Aorta (tissue), 5 donors: ENCODE measurements around the gene INF2. TPM values are rescaled to one million over a fixed set of nuclear protein-coding genes. Genes with fewer than 3 reads are reported as not detected.

Experiments
- ATAC-seq: fragments of 200-7000 bp; cut with Tn5 transposase; one replicate; pipeline ENCODE4 v1.9.1; 2022; ENCODE audit warnings: moderate library complexity; ENCODE audit not compliant: low FRiP score
- DNase-seq, 2 donors: peaks; one replicate each; pipeline ENCODE4 v3.0.0-alpha.2; 2020
- H3K27ac ChIP-seq, 2 donors: one replicate each; pipeline ENCODE4 v1.5.1; 2013; ENCODE audit warnings: low read length in 2 of 2, mild to moderate bottlenecking in 2 of 2, moderate library complexity in 2 of 2, control low read depth in 1 of 2, inconsistent platforms in 1 of 2, low read depth in 1 of 2
- H3K27me3 ChIP-seq, 2 donors: one replicate each; pipeline ENCODE4 v1.6.1; 2013; ENCODE audit warnings: control low read depth in 1 of 2, low read length in 1 of 2, mild to moderate bottlenecking in 1 of 2, moderate library complexity in 1 of 2; ENCODE audit not compliant: insufficient read depth in 2 of 2, control insufficient read depth in 1 of 2
- H3K36me3 ChIP-seq, 2 donors: one replicate each; pipeline ENCODE4 v1.6.1; 2013; ENCODE audit warnings: control low read depth in 1 of 2, low read length in 1 of 2, mild to moderate bottlenecking in 1 of 2; ENCODE audit not compliant: insufficient read depth in 2 of 2, control insufficient read depth in 1 of 2
- H3K4me1 ChIP-seq, 2 donors: one replicate each; pipeline ENCODE4 v1.6.1; 2013; ENCODE audit warnings: low read length in 2 of 2, control low read depth in 1 of 2, mild to moderate bottlenecking in 1 of 2, moderate library complexity in 1 of 2; ENCODE audit not compliant: insufficient read depth in 2 of 2, control insufficient read depth in 1 of 2
- H3K4me3 ChIP-seq, 2 donors: one replicate each; pipeline ENCODE4 v1.5.1; 2013; ENCODE audit warnings: low read length in 2 of 2, control low read depth in 1 of 2, mild to moderate bottlenecking in 1 of 2
- H3K9me3 ChIP-seq: one replicate; pipeline ENCODE4 v1.6.1; 2013; ENCODE audit warnings: mild to moderate bottlenecking, low read length; ENCODE audit not compliant: control insufficient read depth
- WGBS, 2 donors: extraction: QIAGEN DNeasy Blood & Tissue Kit; methylation state at CpG; one replicate each; pipeline ENCODE4 v1.1.7; 2013; 5-methylcytosine and 5-hydroxymethylcytosine counted together
- intact Hi-C, 2 donors: fragments of 100-400 bp; cut with DNase I; formaldehyde crosslinking; loops; one replicate each; pipeline versions ENCODE4 v1.14.2 to v1.15.0; 2022
- polyA plus RNA-seq, 2 donors: library from polyadenylated mRNA; stranded (reverse); fragments of 200-250 nt; gene quantifications; one replicate each; pipeline ENCODE4 v1.2.3, GENCODE V29; 2013
- total RNA-seq, 2 donors: library from RNA; stranded (reverse); fragmentation: NEBNext Ultra II Directional; extraction: Animal tissue kit (Norgen Biotek cat#: 25700); gene quantifications; one replicate each; pipeline ENCODE4 v1.2.1, GENCODE V29; 2021
- donor health status: healthy with polysubstance abuse.
- donor health status: Bipolar disorder and iron deficiency.
- donor health status: DM: no; HTN: no; CAD: no.
- donor health status: DM: no; HTN: no; CAD: no.
- donor health status: DM: yes; HTN: yes; CAD: no.

INF2 gene
- total and polyA plus RNA-seq, 4 donors: 31.9 to 185 (median 93.2) TPM

DNA sequence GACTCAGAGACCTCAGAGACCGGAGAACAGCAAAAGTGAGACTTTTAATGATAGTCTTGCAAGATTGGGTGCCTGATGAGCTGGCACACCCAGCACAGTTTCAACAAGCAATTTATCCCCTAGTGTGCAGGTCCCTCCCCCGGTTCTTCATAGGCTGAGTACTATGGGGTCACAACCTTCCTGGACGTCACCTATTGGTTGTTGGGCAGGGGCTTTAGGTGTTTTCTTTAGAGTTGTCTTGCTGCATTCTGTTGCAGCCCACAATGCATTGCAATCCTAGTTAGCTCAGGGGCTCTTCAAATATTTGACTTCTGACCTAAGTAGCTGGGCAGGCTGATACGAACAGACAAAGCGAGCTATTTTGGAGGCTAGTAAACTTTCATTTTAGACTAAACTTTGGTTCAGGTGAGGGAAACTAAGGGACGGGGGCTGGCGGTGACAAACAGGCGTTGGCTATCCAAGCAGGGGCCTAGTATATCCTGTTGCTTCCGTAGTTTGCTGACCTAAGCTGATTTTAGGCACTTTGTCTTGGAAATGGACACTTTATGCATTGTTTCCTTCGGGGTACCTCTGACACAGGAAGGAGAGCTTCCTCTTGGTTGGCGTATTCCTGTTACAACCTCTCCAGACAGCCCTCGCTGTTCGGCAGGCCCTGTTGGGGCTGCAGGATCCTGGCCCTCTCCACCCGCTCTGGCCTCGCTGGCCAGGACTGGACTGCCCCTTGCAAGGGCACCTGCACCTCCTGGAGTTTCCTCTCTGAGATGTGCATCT lies 77.6 kb downstream of the INF2 start:
- no peaks in the 10 kb centered on the region for H3K36me3 ChIP-seq
- 86 to 89% methylated on average over 15 of the region's 15 CpGs for WGBS, 2 donors
- intact Hi-C loops: loop anchor here in 1 of 2 donors (1.0 kb wide), 1 partner anchor 28 kb away; the partner anchor contains the start of gene AKT1
- no peaks in the 10 kb centered on the region for H3K4me1 ChIP-seq
- no peaks in the 10 kb centered on the region for H3K9me3 ChIP-seq
- no peak for ATAC-seq
- H3K4me3 ChIP-seq: no peak overlapping the region
- no peak overlapping the region for H3K27ac ChIP-seq
- no peak for DNase-seq
- H3K27me3 ChIP-seq: no peaks in the 10 kb centered on the region

GRCh38 chr14:104767634-104767918 lies 78.2 kb downstream of the INF2 start:
- H3K4me1 ChIP-seq: no peaks in the 10 kb centered on the region
- intact Hi-C loops: loop anchor here in 1 of 2 donors (1.0 kb wide), 1 partner anchor 28 kb away; the partner anchor contains the start of gene AKT1
- H3K36me3 ChIP-seq: no peaks in the 10 kb centered on the region
- ATAC-seq (no peak), DNase-seq (no peak)
- no peaks in the 10 kb centered on the region for H3K27me3 ChIP-seq
- WGBS, 2 donors: 83 to 91% methylated on average over 5 of the region's 5 CpGs
- H3K4me3 ChIP-seq: no peak overlapping the region
- H3K27ac ChIP-seq: no peak overlapping the region
- H3K9me3 ChIP-seq: no peaks in the 10 kb centered on the region

DNA sequence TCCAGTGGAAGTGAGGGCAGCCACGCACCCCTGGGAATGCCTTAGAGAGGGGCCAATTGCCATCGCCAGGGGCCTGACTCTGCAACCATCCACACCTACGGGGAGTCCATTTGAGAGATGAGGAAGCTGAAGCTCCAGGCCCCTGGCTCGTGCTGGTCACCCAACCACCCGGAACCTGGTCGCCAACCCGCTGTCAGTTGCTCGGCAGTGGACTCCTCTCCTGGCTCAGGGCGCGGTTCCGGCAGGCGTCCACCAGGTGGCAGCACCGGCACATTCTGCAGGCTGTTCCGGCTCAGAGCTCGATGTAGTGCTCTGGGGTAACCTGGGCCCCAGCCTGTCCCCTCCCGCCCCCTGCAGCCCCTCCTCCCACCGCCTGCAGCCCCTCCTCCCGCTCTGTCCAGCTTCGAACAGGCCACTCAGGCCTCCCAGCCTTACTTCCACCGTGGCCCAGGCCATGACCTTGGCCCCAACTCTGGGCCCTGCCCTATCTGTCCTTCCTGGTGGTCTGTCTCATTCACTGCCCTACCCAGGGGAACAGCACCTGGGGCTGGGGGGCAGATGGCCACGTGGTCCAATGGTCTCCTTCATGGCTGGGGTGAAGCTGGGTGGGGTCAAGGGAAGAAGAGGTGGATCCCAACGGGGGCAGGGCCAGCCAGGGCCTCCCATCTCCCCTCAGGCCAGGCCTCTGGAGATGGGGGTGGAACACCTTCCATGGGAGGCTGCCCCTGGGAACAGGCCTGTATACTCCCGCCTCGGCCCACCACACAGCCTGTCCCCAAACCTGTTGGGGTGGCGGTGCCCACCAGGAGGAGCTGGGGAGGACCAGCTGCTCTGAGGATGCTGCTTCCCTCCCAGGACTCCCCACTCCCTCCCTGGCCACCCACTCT lies 79.3 kb downstream of the INF2 start:
- ATAC-seq: peak; percentile 92
- DNase-seq: peak; percentile 91 to 98
- no peaks in the 10 kb centered on the region for H3K27me3 ChIP-seq
- WGBS, 2 donors: 14 to 16% methylated on average over 21 to 25 of the region's 25 CpGs
- no peaks in the 10 kb centered on the region for H3K9me3 ChIP-seq
- intact Hi-C loops: loop anchor here in 1 of 2 donors (1.0 kb wide), 1 partner anchor 58 kb away; no protein-coding TSS in a partner anchor
- H3K27ac ChIP-seq: no peak overlapping the region
- no peak overlapping the region for H3K4me3 ChIP-seq
- H3K4me1 ChIP-seq: no peaks in the 10 kb centered on the region
- H3K36me3 ChIP-seq: no peaks in the 10 kb centered on the region

- H3K27me3 ChIP-seq: no peaks in the 10 kb centered on the region
- no peak overlapping the region for H3K27ac ChIP-seq
- 76 to 79% methylated on average over 18 of the region's 18 CpGs for WGBS, 2 donors
- H3K4me1 ChIP-seq: no peaks in the 10 kb centered on the region
- H3K36me3 ChIP-seq: no peaks in the 10 kb centered on the region
- H3K4me3 ChIP-seq: no peak overlapping the region
- intact Hi-C loops: loop anchor here in 1 of 2 donors (2.0 kb wide), 1 partner anchor 55 kb away; no protein-coding TSS in a partner anchor
- no peak for ATAC-seq
- H3K9me3 ChIP-seq: no peaks in the 10 kb centered on the region
- no peak for DNase-seq
Measured at GRCh38 chr14:104769324-104770071, 80.1 kb downstream of the INF2 start.

- intact Hi-C loops: loop anchor here in 1 of 2 donors (2.0 kb wide), 1 partner anchor 55 kb away; no protein-coding TSS in a partner anchor
- Histone ChIP-seq H3K9me3 (no peaks in the 10 kb centered on the region), H3K36me3 (no peaks in the 10 kb centered on the region), H3K27me3 (no peaks in the 10 kb centered on the region), H3K4me1 (no peaks in the 10 kb centered on the region), H3K4me3 (no peak overlapping the region), H3K27ac (no peak overlapping the region)
- 77% methylated on average over 24 of the region's 24 CpGs for WGBS, 2 donors
- DNase-seq (no peak), ATAC-seq (no peak)
Measured at GRCh38 chr14:104770072-104770579, 80.7 kb downstream of the INF2 start.

- ATAC-seq: no peak
- intact Hi-C loops: loop anchor here in 1 of 2 donors (2.0 kb wide), 1 partner anchor 54 kb away; no protein-coding TSS in a partner anchor
- Histone ChIP-seq H3K27me3 (no peaks in the 10 kb centered on the region), H3K4me1 (no peaks in the 10 kb centered on the region), H3K27ac (no peak overlapping the region), H3K4me3 (no peak overlapping the region), H3K36me3 (no peaks in the 10 kb centered on the region), H3K9me3 (no peaks in the 10 kb centered on the region)
- no peak for DNase-seq
- WGBS, 2 donors: 80 to 86% methylated on average over 5 of the region's 5 CpGs
Measured at GRCh38 chr14:104770851-104771272, 81.4 kb downstream of the INF2 start.

DNA sequence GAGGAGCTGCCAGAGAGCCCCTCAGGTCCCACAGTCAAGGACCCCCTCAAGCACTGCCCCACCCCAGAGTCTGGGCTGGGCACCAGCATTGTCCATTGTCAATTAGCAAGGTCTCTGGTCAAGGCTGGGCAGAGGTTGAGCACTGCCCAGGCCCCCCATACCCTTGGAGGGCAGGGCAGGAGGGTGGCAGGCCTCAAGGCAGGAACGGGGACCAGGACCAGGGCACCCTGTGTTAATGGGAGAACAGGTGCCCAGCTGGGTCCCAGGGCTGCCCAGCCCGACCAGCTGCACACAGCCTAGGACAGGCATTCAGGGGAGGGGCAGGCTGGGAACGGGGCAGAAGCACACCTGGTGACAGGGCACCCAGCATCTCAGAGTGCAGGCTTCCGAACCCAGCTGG lies 82.0 kb downstream of the INF2 start:
- no peak overlapping the region for H3K4me3 ChIP-seq
- ATAC-seq (no peak), DNase-seq (no peak)
- no peak overlapping the region for H3K27ac ChIP-seq
- 98 to 100% methylated on average over 4 of the region's 4 CpGs for WGBS, 2 donors
- no peaks in the 10 kb centered on the region for H3K9me3 ChIP-seq
- H3K27me3 ChIP-seq: no peaks in the 10 kb centered on the region
- H3K36me3 ChIP-seq: no peaks in the 10 kb centered on the region
- intact Hi-C loops: loop anchor here in 1 of 2 donors (2.0 kb wide), 1 partner anchor 53 kb away; no protein-coding TSS in a partner anchor
- no peaks in the 10 kb centered on the region for H3K4me1 ChIP-seq
